K562 (cell line): ENCODE measurements around the gene CPED1. TPM values are rescaled to one million over a fixed set of nuclear protein-coding genes. Genes with fewer than 3 reads are reported as not detected.
A peak's percentile ranks its signal among the peaks of the same experiment; 100 is the strongest.

Experiments used
- ARID3A ChIP-seq: IDR thresholded peaks from 2 replicates; pipeline ENCODE4 v1.6.1; 2012; ENCODE audit warnings: low read depth, low read length, improper control_type of control experiment, borderline replicate concordance
- ARID4B ChIP-seq: sonication (generic); formaldehyde crosslinking; IDR thresholded peaks from 2 replicates; pipeline ENCODE4 v1.8.0; 2022; ENCODE audit warnings: mild to moderate bottlenecking, missing genetic modification reagents
- BDP1 ChIP-seq: IDR thresholded peaks from 3 replicates; pipeline ENCODE4 v1.6.1; 2011; ENCODE audit not compliant: insufficient read length, insufficient read depth
- MAFG ChIP-seq: fragments of 450-650 bp; conservative IDR thresholded peaks from 2 replicates; pipeline ENCODE4 v1.6.1; 2016; ENCODE audit warnings: missing genetic modification characterization, missing compliant biosample characterization
- POLR2H ChIP-seq: IDR thresholded peaks from 2 replicates; pipeline ENCODE4 v1.6.1; 2016; ENCODE audit warnings: missing genetic modification characterization, low read depth, mild to moderate bottlenecking, control low read depth, missing compliant biosample characterization, moderate library complexity
- STAT6 ChIP-seq: sonication (generic); formaldehyde crosslinking; IDR thresholded peaks from 2 replicates; pipeline ENCODE4 v1.8.1; 2023; ENCODE audit warnings: mild to moderate bottlenecking, missing genetic modification reagents
- USF1 ChIP-seq: sonication (generic); formaldehyde crosslinking; IDR thresholded peaks from 2 replicates; pipeline ENCODE4 v1.9.0; 2022; ENCODE audit warnings: mild to moderate bottlenecking, missing genetic modification reagents
- ZKSCAN8 ChIP-seq: fragments of 200-800 bp; sonication (Bioruptor generic); IDR thresholded peaks from 2 replicates; pipeline ENCODE4 v1.6.1; 2016; ENCODE audit warnings: missing genetic modification characterization, missing compliant biosample characterization
- ZNF347 ChIP-seq: fragments of 450-650 bp; formaldehyde crosslinking; IDR thresholded peaks from 2 replicates; pipeline ENCODE4 v1.4.0; 2020; ENCODE audit warnings: low read depth, mild to moderate bottlenecking, moderate library complexity
- polyA plus RNA-seq, 8 experiments: library from polyadenylated mRNA; depleted of rRNA in 4 of 8; stranded (reverse) in 5 of 8; unstranded in 3 of 8; fragments of >200 nt; fragmentation: Nextera tagmentation in 2 of 8; fragmentation: Illumina TruSeq in 1 of 8; extraction: Ambion mirVana in 2 of 8; extraction: Trizol in 1 of 8; gene quantifications; 2 replicates each; pipeline versions ENCODE4 v1.2.1 to v1.2.3, GENCODE V29; 2011 to 2014; ENCODE audit warnings: inconsistent platforms in 1 of 8, missing spikeins in 1 of 8
- total RNA-seq, 7 experiments: library from RNA; depleted of rRNA in 6 of 7; stranded (reverse); fragments of >200 nt in 6 of 7; fragmentation: Illumina TruSeq in 2 of 7; extraction: Trizol in 2 of 7; gene quantifications; 2 replicates each; pipeline versions ENCODE4 v1.2.1 to v1.2.3, GENCODE V29; 2011 to 2021; ENCODE audit warnings: low replicate concordance in 1 of 7

CPED1 gene
- total and polyA plus RNA-seq, 9 of the 15 experiments (the other 6 are each of a cell fraction or from before 2014, with no cell fraction given), result 195 to 393 (median 290) TPM

GRCh38 chr7:121078701-121079227 is 90.3 kb downstream of the CPED1 start (continued):
- TF ChIP-seq ARID4B (CRISPR knock-in tag) (peak; percentile 39; the same call in 1 of the 2 replicates), ZKSCAN8 (CRISPR knock-in tag) (no peak), ZNF347 (CRISPR knock-in tag) (no peak), POLR2H (tag) (no peak; the same call in 1 of the 2 replicates), BDP1 (no peak), ARID3A (no peak), MAFG (tag) (no peak), USF1 (CRISPR knock-in tag) (no peak), STAT6 (no peak)
